Endothelial cell (in vitro differentiated cells): ENCODE results near the gene SEC24A. TPM values are rescaled to one million over a fixed set of nuclear protein-coding genes. Genes with fewer than 3 reads are reported as not detected.

Experiments
- DNase-seq: peaks from one replicate; pipeline ENCODE4 v3.0.0; 2021; ENCODE audit warnings: low spot score
- H3K27ac Mint-ChIP-seq: one replicate; pipeline ENCODE4 v1.8.0; 2021; ENCODE audit warnings: mixed read lengths, inconsistent platforms; ENCODE audit not compliant: unreplicated experiment
- H3K27me3 Mint-ChIP-seq: one replicate; pipeline ENCODE4 v1.8.0; 2021; ENCODE audit warnings: mild to moderate bottlenecking, moderate library complexity, mixed read lengths, inconsistent platforms; ENCODE audit not compliant: unreplicated experiment
- H3K36me3 Mint-ChIP-seq: one replicate; pipeline ENCODE4 v1.8.0; 2021; ENCODE audit warnings: mild to moderate bottlenecking, low read depth, mixed read lengths, inconsistent platforms; ENCODE audit not compliant: unreplicated experiment
- H3K4me1 Mint-ChIP-seq: one replicate; pipeline ENCODE4 v1.8.0; 2021; ENCODE audit warnings: mild to moderate bottlenecking, mixed read lengths, inconsistent platforms; ENCODE audit not compliant: unreplicated experiment
- H3K4me3 Mint-ChIP-seq: one replicate; pipeline ENCODE4 v1.8.0; 2021; ENCODE audit warnings: mild to moderate bottlenecking, mixed read lengths, inconsistent platforms; ENCODE audit not compliant: unreplicated experiment
- H3K9me3 Mint-ChIP-seq: one replicate; pipeline ENCODE4 v1.8.0; 2021; ENCODE audit warnings: mixed read lengths, inconsistent platforms; ENCODE audit not compliant: unreplicated experiment
- CTCF ChIP-seq: fragments of 200-600 bp; sonication (generic); IDR thresholded peaks from one replicate; pipeline ENCODE4 v1.5.0; 2021; ENCODE audit warnings: antibody characterized with exemption; ENCODE audit not compliant: unreplicated experiment
- total RNA-seq: library from RNA; stranded (reverse); fragmentation: NEBNext Ultra II Directional; extraction: Animal tissue kit (Norgen Biotek cat#: 25700); gene quantifications from one replicate; pipeline ENCODE4 v1.2.1, GENCODE V29; 2021; ENCODE audit not compliant: unreplicated experiment

The SEC24A gene
- total RNA-seq, 1 donor from 2014 or later = 17.6 TPM

DNA sequence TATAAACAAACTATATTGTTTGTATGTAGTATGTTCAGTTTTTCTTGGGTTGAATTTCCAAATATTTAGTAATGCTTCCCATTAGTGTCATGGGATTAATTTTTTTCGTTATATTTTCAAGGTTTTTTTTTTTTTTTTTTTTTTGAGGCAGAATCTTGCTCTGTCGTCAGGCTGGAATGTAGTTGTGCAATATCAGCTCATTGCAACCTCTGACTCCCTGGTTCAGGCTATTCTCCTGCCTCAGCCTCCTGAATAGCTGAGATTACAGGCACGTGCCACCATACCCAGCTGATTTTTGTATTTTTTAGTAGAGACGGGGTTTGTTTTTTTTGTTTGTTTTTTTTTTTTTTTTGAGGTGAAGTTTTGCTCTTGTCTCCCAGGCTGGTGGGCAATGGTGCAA lies 120.6 kb downstream of the SEC24A start:
- H3K36me3 Mint-ChIP-seq = peaks cover 15% of the 10 kb centered on the region
- DNase-seq = no peak
- no peak overlapping the region for H3K27ac Mint-ChIP-seq
- no peak for TF ChIP-seq CTCF
- no peaks in the 10 kb centered on the region for H3K9me3 Mint-ChIP-seq
- no peak overlapping the region for H3K4me3 Mint-ChIP-seq
- no peaks in the 10 kb centered on the region for H3K4me1 Mint-ChIP-seq
- no peaks in the 10 kb centered on the region for H3K27me3 Mint-ChIP-seq

DNA sequence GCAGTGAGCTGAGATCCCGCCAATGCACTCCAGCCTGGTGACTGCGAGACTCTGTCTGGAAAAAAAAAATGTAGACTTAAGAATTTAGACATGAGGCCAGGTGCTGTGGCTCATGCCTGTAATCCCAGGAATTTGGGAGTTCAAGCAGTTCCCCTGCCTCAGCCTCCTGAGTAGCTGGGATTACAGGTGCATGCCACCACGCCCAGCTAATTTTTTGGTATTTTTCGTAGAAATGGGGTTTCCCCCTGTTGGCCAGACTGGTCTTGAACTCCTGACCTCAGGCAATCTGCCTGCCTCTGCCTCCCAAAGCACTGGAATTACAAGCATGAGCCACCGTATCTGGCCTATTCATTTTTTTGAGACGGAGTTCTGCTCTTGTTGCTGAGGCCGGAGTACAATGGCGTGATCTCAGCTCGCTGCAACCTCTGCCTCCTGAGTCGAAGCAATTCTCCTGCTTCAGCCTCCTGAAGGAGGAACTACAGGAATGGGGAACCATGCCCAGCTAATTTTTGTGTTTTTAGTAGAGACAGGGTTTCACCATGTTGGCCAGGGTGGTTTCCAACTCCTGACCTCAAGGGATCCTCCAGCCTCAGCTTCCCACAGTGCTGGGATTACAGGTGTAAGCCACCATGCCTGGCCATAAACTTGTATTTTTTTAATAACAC lies 124.0 kb downstream of the SEC24A start:
- no peak for TF ChIP-seq CTCF
- Mint-ChIP-seq H3K4me3 (no peak overlapping the region), H3K4me1 (no peaks in the 10 kb centered on the region), H3K9me3 (no peaks in the 10 kb centered on the region), H3K27ac (no peak overlapping the region), H3K36me3 (peaks cover 28% of the 10 kb centered on the region), H3K27me3 (no peaks in the 10 kb centered on the region)
- no peak for DNase-seq

- Mint-ChIP-seq H3K4me1 (no peaks in the 10 kb centered on the region), H3K27me3 (no peaks in the 10 kb centered on the region), H3K9me3 (no peaks in the 10 kb centered on the region), H3K4me3 (no peak overlapping the region), H3K36me3 (peaks cover 32% of the 10 kb centered on the region), H3K27ac (no peak overlapping the region)
- no peak for DNase-seq
- no peak for TF ChIP-seq CTCF
Observed at GRCh38 chr5:134777366-134777765, 128.8 kb downstream of the SEC24A start.

Other genes with a start within 250 kb of the SEC24A start
- gene CDKN2AIPNL, start 236.9 kb upstream of the SEC24A start, total RNA-seq = 26.2 TPM
- 3.0 TPM for gene JADE2, start 123.1 kb upstream of the SEC24A start, total RNA-seq
- 30.9 TPM for gene SAR1B, start 16.0 kb upstream of the SEC24A start, total RNA-seq
- gene CAMLG, start 89.8 kb downstream of the SEC24A start, total RNA-seq = 35.6 TPM
- 59.4 TPM for gene DDX46, start 110.0 kb downstream of the SEC24A start, total RNA-seq
- 43.5 TPM for gene C5orf24, start 197.2 kb downstream of the SEC24A start, total RNA-seq
- 40.5 TPM for gene TXNDC15, start 225.6 kb downstream of the SEC24A start, total RNA-seq